ENCODE measurements around the gene LILRA6. TPM values are rescaled to one million over a fixed set of nuclear protein-coding genes. Genes with fewer than 3 reads are reported as not detected.
A peak's percentile ranks its signal among the peaks of the same experiment; 100 is the strongest.

LILRA6 gene
- total and polyA plus RNA-seq, 2 of the 13 experiments (the other 11 are each of a cell fraction or from before 2014, with no cell fraction given) = not detected

- TF ChIP-seq, protein P1, sequence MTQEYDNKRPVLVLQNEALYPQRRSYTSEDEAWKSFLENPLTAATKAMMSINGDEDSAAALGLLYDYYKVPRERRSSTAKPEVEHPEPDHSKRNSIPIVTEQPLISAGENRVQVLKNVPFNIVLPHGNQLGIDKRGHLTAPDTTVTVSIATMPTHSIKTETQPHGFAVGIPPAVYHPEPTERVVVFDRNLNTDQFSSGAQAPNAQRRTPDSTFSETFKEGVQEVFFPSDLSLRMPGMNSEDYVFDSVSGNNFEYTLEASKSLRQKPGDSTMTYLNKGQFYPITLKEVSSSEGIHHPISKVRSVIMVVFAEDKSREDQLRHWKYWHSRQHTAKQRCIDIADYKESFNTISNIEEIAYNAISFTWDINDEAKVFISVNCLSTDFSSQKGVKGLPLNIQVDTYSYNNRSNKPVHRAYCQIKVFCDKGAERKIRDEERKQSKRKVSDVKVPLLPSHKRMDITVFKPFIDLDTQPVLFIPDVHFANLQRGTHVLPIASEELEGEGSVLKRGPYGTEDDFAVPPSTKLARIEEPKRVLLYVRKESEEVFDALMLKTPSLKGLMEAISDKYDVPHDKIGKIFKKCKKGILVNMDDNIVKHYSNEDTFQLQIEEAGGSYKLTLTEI (CRISPR knock-in tag; conservative IDR thresholded peaks at IDR 0.05) = no peak
- TF ChIP-seq ZNF816 (CRISPR knock-in tag; IDR thresholded peaks at IDR 0.05; ENCODE audit: borderline replicate concordance) = no peak
- TF ChIP-seq EEA1 (CRISPR knock-in tag; IDR thresholded peaks at IDR 0.05; ENCODE audit: borderline replicate concordance) = no peak
- no peak for TF ChIP-seq U2AF1 (optimal IDR thresholded peaks at IDR 0.05; ENCODE audit: low read depth, low read length)
- TF ChIP-seq ZNF451 (CRISPR knock-in tag; IDR thresholded peaks at IDR 0.05) = no peak
- TF ChIP-seq, protein P2, sequence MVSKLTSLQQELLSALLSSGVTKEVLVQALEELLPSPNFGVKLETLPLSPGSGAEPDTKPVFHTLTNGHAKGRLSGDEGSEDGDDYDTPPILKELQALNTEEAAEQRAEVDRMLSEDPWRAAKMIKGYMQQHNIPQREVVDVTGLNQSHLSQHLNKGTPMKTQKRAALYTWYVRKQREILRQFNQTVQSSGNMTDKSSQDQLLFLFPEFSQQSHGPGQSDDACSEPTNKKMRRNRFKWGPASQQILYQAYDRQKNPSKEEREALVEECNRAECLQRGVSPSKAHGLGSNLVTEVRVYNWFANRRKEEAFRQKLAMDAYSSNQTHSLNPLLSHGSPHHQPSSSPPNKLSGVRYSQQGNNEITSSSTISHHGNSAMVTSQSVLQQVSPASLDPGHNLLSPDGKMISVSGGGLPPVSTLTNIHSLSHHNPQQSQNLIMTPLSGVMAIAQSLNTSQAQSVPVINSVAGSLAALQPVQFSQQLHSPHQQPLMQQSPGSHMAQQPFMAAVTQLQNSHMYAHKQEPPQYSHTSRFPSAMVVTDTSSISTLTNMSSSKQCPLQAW (CRISPR knock-in tag; IDR thresholded peaks at IDR 0.05) = peak; percentile 52; the same call in 1 of the 2 replicates
- no peak for TF ChIP-seq RFX5 (IDR thresholded peaks at IDR 0.05; ENCODE audit: low read depth, low read length)
- no peak for TF ChIP-seq CCAR2 (optimal IDR thresholded peaks at IDR 0.05; ENCODE audit: low read depth, low read length)
- no peak for TF ChIP-seq DNMT3B (CRISPR knock-in tag; conservative IDR thresholded peaks at IDR 0.05)
- no peak for TF ChIP-seq REXO4 (CRISPR knock-in tag; IDR thresholded peaks at IDR 0.05; ENCODE audit: borderline replicate concordance)
- TF ChIP-seq PHF21A (CRISPR knock-in tag; IDR thresholded peaks at IDR 0.05) = no peak
- no peak for TF ChIP-seq ZNF674 (CRISPR knock-in tag; IDR thresholded peaks at IDR 0.05; ENCODE audit: low read depth)
- no peak for TF ChIP-seq MIER3 (CRISPR knock-in tag; IDR thresholded peaks at IDR 0.05; ENCODE audit: borderline replicate concordance)
- no peak for TF ChIP-seq RORA (CRISPR knock-in tag; IDR thresholded peaks at IDR 0.05)
- TF ChIP-seq, protein P3, sequence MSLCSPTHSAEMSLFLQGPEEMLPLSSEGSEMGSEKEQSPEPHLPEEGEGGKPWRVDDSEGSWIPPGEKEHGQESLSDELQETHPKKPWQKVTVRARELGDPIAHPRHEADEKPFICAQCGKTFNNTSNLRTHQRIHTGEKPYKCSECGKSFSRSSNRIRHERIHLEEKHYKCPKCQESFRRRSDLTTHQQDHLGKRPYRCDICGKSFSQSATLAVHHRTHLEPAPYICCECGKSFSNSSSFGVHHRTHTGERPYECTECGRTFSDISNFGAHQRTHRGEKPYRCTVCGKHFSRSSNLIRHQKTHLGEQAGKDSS (CRISPR knock-in tag; IDR thresholded peaks at IDR 0.05; ENCODE audit: borderline replicate concordance, low read depth) = 0 out of 2 replicates have a peak, but pooled peaks have one; percentile 79
- TF ChIP-seq, protein P4, sequence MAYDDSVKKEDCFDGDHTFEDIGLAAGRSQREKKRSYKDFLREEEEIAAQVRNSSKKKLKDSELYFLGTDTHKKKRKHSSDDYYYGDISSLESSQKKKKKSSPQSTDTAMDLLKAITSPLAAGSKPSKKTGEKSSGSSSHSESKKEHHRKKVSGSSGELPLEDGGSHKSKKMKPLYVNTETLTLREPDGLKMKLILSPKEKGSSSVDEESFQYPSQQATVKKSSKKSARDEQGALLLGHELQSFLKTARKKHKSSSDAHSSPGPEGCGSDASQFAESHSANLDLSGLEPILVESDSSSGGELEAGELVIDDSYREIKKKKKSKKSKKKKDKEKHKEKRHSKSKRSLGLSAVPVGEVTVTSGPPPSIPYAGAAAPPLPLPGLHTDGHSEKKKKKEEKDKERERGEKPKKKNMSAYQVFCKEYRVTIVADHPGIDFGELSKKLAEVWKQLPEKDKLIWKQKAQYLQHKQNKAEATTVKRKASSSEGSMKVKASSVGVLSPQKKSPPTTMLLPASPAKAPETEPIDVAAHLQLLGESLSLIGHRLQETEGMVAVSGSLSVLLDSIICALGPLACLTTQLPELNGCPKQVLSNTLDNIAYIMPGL (CRISPR knock-in tag; IDR thresholded peaks at IDR 0.05; ENCODE audit: borderline replicate concordance in 1 of 2, low read depth in 1 of 2) = peak; percentile 80 to 82; a peak in 2 of 4 replicates
- 0 out of 2 replicates have a peak, but pooled peaks have one; percentile 29 for TF ChIP-seq ZNF430 (CRISPR knock-in tag; IDR thresholded peaks at IDR 0.05)
- no peak for TF ChIP-seq MAFF (IDR thresholded peaks at IDR 0.05; ENCODE audit: low read depth, low read length)
- no peak for TF ChIP-seq BCL6 (CRISPR knock-in tag; IDR thresholded peaks at IDR 0.05)
- no peak for TF ChIP-seq MTF1 (CRISPR knock-in tag; IDR thresholded peaks at IDR 0.05)
- TF ChIP-seq ZNF296 (CRISPR knock-in tag; conservative IDR thresholded peaks at IDR 0.05) = no peak
- no peak for TF ChIP-seq RARG (CRISPR knock-in tag; IDR thresholded peaks at IDR 0.05; ENCODE audit: low read depth)
- peak; percentile 68; the same call in 1 of the 2 replicates for TF ChIP-seq KDM3A (CRISPR knock-in tag; IDR thresholded peaks at IDR 0.05; ENCODE audit: low read depth)
Measured at GRCh38 chr19:54231077-54231931, 11.3 kb downstream of the LILRA6 start (continued).

All from HepG2 (cell line).